Epithelial cell of esophagus (primary cell): ENCODE measurements around the gene MT1A.
"Not testable (repeated sequence)": the region's sequence is repeated elsewhere in the genome, so short reads cannot be mapped to it uniquely, and the experiment has no call there.

Experiments used
- DNase-seq: peaks from one replicate; pipeline ENCODE4 v3.0.0; 2010; ENCODE audit warnings: low read depth
- H3K4me3 ChIP-seq: 2 replicates; pipeline ENCODE4 v1.5.1; 2011; ENCODE audit warnings: mild to moderate bottlenecking, low read length, control low read depth
- TF ChIP-seq, protein P1 (sequence below): IDR thresholded peaks from 2 replicates; pipeline ENCODE4 v1.5.1; 2011; ENCODE audit warnings: low read depth, mild to moderate bottlenecking, low read length, control low read depth, inconsistent platforms; ENCODE audit not compliant: insufficient read depth; ENCODE audit errors: missing control alignments

The MT1A gene

DNA sequence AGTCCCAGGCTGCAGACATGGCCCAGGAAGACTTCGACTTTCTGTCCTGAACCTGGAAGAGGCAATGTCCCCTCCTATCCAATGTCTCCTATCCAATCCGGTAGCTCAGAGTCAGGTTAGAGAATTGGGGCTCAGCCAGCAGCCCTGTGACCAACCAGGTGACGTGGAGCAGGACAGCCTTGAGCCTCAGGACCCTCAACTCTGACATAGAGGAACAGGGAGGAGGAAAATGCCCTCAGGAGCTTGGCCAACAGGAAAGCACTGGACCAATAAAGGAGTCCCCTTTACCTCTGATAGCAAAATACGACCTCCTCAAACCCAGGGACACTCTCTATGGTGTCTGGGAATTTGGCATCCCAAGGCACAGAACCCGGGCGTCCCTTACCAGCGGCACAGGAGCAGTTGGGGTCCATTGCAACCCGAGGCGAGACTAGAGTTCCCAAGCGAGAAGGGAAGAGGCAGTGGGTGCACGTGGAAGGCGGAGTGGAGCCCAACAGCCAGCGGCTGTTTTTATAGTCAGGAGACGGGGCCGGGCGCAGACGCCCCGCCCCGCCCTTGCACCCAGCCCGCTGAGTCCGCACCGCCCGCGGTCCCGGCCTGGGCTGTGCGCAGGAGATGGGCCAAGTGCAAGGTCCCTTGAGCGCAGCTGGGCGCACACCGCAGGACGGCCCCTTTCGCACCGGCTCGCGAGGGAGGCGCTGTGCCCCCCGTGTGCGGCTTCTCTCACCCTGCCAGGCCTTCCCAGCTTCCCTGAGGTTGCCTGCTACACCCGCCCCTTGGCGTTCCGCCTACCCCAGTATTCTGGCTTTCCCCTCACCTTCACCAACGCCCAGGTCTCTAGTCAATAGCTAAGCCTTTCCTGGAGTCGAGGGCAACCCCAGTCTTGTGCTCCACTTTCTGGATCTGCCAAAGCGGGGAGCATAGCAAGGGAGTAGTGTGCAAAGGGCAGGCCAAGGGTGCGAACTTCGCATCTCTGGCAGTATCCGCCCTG, 29.4 kb downstream of the MT1A start, which contains the start of gene MT1G:
Gene MT1G, minus strand, starts transcription at position 485 of the 991 bp plus-strand sequence. Its CDS starts 72 bp downstream, at position 413.
- no peak for DNase-seq
- TF ChIP-seq, protein P1, sequence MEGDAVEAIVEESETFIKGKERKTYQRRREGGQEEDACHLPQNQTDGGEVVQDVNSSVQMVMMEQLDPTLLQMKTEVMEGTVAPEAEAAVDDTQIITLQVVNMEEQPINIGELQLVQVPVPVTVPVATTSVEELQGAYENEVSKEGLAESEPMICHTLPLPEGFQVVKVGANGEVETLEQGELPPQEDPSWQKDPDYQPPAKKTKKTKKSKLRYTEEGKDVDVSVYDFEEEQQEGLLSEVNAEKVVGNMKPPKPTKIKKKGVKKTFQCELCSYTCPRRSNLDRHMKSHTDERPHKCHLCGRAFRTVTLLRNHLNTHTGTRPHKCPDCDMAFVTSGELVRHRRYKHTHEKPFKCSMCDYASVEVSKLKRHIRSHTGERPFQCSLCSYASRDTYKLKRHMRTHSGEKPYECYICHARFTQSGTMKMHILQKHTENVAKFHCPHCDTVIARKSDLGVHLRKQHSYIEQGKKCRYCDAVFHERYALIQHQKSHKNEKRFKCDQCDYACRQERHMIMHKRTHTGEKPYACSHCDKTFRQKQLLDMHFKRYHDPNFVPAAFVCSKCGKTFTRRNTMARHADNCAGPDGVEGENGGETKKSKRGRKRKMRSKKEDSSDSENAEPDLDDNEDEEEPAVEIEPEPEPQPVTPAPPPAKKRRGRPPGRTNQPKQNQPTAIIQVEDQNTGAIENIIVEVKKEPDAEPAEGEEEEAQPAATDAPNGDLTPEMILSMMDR, result no peak
- H3K4me3 ChIP-seq, result no peak within 1 kb of the TSS

DNA sequence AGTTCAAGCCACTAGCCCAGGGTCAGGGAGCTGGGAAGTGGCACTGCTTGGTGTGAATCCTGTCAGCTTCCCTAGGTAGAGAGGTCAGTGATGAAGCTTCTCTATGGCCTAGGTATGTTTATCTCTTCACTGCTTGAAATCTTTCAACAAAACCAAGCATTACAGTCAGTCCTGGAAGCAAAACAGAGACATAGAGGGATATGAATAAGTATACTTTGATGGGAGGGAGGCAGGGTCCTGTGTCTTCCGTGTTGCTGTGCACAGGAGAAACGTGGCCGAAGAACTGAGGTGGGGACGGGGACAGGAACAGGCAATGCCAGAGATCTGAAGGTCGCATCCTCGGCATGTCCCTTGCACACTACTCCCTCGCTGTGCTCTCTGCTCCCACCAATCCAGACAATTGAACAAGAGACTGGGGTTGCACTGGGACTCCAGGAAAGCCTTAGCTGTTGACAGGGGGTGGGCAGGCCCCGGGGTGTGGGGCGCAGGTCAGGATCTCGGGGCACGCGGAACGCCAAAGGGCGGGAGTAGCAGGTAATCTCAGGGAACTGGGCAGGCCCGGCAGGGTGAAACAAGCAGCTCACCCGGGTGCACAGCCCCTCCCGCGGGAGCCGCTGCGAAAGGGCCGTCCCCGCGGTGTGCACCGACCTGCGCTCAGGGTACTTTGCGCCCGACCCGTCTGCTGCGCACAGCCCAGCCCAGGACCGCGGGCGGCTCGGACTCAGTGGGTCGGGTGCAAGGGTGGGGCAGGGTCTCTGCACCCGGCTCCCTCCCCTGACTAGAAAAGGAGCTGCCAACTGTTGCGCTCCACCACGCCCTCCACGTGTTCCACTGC, 30.8 kb downstream of the MT1A start, which contains the start of gene MT1H:
Gene MT1H, plus strand, starts transcription at position 810 of the 835 bp plus-strand sequence. CDS start 71 bp downstream, outside the sequence.
- no peak within 1 kb of the TSS for H3K4me3 ChIP-seq
- TF ChIP-seq, protein P1, result no peak
- no peak for DNase-seq

DNA sequence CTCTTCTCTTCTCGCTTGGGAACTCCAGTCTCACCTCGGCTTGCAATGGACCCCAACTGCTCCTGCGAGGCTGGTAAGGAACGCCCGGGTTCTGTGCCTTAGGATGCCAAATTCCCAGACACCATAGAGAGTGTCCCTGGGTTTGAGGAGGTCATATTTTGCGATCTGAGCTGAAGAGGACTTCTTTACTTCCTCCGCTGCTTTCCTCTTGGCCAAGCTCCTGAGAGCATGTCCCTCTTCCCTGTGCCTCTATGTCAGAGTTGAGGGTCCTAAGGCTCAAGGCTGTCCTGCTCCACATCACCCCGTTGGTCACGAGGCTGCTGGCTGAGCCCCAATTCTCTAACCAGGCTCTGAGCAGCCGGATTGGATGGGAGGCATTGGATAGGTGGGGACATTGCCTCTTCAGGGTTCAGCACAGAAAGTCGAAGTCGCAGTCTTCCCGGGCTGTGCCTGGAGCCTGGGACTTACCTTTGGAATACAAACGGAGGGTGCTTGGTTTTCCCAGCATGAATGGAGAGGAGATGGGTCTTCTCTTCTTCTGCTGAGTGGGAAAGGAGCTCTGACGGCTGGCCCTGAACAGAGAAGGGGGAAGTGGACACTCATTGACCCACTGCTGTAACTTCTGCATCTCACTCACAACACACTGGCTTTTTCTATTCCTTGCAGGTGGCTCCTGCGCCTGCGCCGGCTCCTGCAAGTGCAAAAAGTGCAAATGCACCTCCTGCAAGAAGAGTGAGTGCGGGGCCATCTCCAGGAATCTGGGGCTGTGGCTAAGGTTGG, 31.6 kb downstream of the MT1A start:
- DNase-seq, result no peak
- H3K4me3 ChIP-seq, result no peak overlapping the region
- TF ChIP-seq, protein P1, result no peak

DNA sequence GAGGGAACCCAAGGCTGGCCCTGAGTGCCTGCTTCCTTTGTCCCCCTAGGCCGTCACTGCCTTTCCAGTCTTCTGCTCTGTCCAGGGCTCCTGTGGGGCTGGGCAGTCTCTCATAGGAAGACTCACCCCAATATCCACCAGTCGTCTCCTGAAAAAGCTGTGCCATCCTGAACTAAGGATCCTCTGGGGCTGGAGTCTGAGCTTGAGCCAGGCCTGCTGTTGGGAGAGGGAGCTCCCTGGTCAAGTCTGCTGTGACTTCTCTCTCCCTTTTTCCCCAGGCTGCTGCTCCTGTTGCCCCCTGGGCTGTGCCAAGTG, 32.1 kb downstream of the MT1A start:
- DNase-seq, result no peak
- H3K4me3 ChIP-seq, result no peak overlapping the region
- TF ChIP-seq, protein P1, result no peak

DNA sequence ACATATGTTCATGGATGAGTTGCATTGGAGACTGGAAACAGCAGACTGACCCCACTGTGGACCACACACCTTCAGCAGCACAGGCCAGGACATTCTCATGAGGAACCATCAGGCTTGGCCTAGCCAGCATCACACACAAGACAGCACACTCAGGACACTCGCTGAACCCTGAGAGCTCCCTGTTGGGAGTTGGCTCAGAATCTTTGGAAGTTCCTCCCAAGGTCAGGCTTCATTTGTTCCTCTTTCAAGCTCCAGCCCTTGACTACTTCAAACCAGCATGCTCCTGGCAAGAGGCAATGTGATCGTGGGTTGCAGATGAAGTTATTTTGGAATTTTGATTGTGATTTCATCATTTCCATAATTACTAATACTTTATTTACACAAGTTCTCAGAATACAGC, 33.2 kb downstream of the MT1A start:
- H3K4me3 ChIP-seq, DNase-seq: not testable (repeated sequence)

DNA sequence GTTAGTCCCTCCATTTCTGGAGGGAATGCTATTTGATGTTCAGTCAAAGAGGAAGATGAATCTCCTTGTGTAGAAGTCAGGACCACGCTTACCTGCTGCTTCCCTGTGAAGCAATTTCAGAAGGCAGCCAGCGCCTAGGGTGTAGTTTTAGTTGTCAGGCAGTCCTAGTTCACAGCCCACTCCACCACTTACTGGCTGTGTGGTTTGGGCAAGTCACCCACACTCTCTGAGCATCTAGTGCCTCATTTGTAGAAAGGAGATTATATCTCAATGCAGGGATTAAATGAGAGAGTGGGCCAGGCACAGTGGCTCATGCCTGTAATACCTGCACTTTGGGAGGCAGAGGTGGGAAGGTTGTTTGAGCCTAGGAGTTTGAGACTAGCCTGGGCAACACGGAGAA, 33.7 kb downstream of the MT1A start:
- not testable (repeated sequence) for H3K4me3 ChIP-seq, DNase-seq

DNA sequence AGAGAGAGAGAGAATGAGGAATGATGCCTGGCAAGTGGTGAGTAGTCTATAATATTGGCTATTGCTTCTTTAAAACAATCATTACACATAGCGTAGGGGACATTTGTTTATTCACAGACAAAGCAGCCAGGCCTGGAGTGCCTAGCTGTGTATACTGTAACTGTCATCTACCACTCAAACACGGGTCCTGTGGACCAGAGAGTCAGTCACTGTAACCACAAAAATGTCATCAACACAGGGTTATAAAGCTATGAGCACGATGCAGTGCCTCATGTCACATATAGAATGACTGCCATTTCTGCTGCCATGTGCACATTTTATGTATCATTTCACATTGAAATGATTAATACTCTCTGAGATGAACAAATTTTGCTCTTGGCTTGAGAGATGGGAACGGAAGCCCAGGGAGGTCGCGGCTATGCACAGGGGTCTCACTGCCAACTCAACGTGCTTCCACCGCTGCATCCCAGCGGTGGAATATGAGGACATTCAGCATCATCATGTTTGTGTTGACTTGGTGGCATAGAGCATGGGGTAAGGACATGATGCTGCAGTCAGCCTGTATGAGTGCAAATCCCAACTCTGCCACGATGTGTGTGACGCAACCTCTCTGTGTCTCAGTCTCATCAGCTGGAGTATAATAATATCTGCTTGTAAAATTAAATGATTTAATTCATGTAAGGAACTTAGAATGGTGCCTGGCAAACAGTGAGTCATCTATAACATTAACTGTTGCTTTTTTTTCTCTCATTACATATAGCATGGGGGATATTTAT, 34.5 kb downstream of the MT1A start:
- peak; percentile 30 for DNase-seq
- TF ChIP-seq, protein P1, result no peak
- H3K4me3 ChIP-seq, result no peak overlapping the region
